Activated effector memory CD4-positive, alpha-beta T cell treated with Interleukin-2 at 50 U/mL for 16 hours (primary cell): ENCODE data around the gene C2orf49.
A peak's percentile ranks its signal among the peaks of the same experiment; 100 is the strongest.
"Not testable (repeated sequence)": the region's sequence is repeated elsewhere in the genome, so short reads cannot be mapped to it uniquely, and the experiment has no call there.

Experiments
- DNase-seq: peaks from one replicate; pipeline ENCODE4 v3.0.0-alpha.2; 2020

The C2orf49 gene

DNA sequence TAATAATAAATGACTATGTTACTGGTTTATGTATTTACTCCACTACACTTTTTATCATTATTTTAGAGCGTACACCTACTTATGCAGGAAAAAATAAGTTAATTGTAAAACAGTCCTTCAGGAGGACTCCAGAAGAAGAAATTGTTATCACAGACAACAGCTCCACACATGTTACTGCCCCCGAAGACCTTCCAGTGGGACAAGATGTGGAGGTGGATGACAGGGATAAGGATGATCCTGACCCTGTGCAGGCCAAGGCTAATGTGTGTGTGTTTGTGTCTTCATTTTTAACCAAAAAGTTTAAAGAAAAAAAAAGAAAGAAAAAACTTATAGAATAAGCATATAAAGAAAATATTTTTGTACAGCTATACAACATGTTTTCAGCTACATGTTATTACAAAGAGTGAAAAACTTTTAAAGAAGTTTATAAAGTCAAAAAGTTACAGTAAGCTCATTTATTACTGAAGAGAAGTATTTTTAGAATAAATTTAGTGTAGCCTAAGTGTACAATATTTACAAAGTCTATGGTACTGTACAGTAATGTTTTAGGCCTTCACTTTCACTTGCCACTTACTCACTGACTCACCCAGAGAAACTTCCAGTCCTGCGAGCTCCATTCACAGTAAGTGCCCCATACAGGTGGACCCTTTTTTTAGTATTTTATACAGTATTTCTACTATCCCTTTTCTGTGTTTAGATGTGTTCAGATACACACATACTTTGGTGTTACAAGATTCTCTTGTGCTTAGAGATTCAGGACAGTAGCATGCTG is 15.3 kb upstream of the C2orf49 start:
- no peak for DNase-seq

DNA sequence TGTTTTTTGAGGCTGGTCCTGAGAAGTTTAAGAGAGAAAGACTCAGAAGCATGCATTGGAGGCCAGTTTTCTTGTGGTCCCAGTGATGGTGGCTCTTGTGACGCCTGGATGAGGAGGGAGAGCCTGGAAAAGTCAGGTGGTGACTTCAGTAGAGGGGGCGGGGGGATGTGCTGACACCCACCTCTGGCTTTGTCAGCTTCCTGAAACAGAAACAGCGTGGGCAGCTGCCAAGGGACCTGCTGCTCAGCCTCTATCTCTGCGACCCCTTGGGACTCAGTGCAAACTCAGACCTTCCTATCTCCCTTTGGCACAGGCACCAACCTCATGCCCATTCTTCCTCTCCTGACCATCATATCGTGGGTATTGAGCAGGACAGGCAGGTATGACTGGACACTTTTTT is 14.2 kb upstream of the C2orf49 start:
- DNase-seq = no peak

DNA sequence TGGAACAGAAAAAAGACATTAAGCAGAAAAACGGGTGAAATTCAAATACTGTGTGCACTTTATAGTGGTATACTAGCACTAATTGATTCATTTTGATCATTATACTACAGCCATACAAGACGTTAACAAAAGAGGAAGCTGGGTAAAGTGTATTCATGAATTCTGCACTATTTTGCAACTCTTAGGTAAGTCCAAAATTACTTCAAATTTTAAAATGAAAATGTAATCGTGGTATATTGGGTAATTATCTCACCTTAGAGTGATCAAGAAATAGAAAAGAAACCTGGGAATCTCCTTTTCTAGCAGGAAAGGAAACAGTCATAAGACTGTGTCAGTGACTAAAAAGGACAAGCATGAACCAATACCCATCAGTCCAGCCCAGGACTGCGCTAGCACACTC is 13.2 kb upstream of the C2orf49 start:
- no peak for DNase-seq

- DNase-seq = no peak
These were observed 12.6 kb upstream of the C2orf49 start for GRCh38 chr2:105324732-105325131.

- no peak for DNase-seq
These were observed 11.9 kb upstream of the C2orf49 start for GRCh38 chr2:105325389-105325963.

- not testable (repeated sequence) for DNase-seq
These were observed 10.1 kb upstream of the C2orf49 start for GRCh38 chr2:105327271-105327670.

DNA sequence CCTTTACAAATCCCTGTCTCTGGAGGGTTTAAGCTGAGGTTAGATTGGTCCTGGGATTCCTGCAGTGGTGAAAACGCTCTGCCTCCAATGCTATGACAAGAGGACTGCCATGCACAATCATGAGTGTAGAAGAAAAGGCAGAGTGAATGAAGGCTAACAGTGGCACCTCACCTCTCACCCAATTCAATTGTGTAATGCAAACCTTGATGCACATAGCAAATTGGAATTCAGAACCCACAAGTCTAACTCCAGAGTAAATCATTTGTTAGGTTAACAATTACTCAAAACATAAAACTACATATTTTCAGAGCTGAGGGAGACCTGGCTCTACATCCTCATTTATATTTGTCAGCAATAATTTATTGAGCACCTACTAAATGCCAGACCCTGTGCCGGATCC is 9.7 kb upstream of the C2orf49 start:
- DNase-seq = no peak

DNA sequence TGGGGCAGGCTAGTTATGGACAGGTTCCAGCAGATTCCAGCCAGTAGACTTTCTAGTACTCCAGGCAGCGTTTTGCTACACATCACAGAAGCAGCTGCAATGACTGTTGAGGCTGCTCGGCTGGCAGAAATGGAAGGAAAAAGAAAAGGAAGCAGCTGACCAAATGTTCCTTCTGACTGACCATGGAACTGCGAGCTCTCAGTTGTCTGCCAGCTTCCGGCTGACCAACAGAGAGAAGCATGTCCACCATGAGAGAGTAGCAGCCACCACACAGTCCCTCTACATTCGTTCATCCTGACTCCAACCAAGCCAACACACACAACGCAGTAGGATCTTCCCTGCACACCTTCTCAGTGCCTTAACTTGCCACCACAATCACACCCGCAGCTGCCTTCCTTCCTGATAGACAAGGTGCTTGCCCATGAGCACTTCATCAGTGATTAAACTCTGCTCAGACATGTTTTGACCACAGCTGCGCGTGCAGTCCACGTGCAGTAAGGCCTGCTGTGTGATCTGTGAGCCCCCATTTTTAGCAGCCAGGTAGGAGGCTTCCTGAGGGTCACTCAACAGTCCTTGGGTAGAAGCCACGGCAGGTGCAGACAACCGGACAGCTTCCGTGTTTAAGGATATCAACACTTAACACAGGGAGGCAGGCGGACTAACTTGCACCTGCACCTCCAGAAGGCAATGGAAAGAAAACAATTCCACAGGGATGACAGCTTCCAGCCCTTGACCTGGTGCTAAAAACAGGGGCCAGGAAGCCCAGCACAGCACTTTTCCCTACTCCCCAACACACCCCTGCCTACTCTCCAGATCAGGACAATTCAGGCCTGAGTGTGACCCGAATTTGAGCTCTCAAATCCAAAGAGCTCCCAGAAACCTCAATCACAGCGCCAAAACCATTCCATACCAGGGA is 8.8 kb upstream of the C2orf49 start:
- DNase-seq = no peak

- no peak for DNase-seq
These were observed 8.2 kb upstream of the C2orf49 start for GRCh38 chr2:105329197-105329554.

DNA sequence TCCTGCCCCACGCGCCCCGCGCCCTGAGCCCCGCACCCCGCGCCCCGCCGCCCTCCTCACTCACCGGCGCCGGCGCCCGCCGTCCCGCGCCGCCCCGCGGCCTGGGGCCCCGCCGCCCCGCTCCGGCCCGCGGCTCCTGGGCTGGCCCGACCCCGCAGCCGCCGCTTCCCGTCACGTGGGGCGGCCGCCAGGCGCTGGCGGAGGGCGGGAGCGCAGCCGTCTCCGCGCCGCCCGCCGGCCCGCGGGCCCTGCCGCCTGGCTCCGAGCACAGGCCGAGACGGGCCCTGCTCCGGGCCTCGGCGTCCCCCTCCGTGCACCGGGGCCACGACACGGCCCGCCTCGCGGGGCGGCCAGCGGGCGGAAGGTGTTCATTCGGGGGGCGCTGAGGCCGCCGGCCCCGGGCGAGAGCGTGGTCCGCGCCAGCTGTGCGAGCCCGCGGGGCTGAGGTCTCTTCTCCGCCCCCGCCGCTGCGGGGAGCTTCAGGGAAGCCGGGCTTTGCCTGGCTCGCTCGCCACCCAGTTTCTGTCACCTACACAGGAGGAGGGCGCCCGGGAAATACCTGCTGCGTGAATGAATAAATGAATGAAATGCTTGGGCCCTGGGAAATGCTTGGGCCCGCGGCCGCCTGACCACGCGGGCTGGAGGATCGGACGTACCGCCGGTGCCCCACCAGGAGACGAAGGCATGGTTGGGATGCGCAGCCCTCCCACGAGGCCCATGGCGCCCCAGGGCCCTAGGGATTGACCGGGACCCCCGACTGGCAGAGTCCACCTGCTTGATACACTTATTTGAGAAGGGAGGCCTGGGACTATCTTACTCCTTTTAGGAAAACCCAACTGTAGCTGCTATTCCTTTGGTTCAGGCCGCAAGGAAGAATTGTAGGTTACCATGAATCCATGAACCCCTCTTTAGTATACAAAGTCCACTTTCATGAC is 7.5 kb upstream of the C2orf49 start, which contains the start of gene TGFBRAP1:
Gene TGFBRAP1 (minus strand): TSS at position 175 of the 935 bp plus-strand sequence. CDS start 21,434 bp downstream, outside the sequence.
- DNase-seq = peak; percentile 48

- no peak for DNase-seq
These were observed 6.5 kb upstream of the C2orf49 start for GRCh38 chr2:105330681-105331375.

- DNase-seq = no peak
These were observed 3.1 kb upstream of the C2orf49 start for GRCh38 chr2:105334211-105334610.

- DNase-seq = no peak
These were observed 1.9 kb upstream of the C2orf49 start for GRCh38 chr2:105335469-105335868.

DNA sequence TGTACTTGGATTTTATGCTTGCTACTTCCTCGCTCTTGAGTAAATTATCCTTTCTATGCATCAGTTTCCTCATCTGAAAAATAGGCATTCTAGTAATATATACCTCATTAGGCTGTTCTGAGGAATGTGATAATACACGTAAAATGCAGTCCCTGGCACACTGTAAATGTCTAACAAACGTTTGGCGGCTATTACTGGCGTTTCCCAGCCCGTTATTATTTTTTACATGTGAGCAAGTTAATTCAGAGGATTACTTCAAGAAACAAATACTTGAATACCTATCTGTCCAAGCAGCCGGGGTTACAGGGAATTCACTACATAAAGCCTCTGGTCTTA is 586 bp upstream of the C2orf49 start:
- no peak for DNase-seq

GRCh38 chr2:105338020-105338385 is 663 bp downstream of the C2orf49 start:
- DNase-seq = no peak

- DNase-seq = no peak
These were observed 2.1 kb downstream of the C2orf49 start for GRCh38 chr2:105339414-105339813.

DNA sequence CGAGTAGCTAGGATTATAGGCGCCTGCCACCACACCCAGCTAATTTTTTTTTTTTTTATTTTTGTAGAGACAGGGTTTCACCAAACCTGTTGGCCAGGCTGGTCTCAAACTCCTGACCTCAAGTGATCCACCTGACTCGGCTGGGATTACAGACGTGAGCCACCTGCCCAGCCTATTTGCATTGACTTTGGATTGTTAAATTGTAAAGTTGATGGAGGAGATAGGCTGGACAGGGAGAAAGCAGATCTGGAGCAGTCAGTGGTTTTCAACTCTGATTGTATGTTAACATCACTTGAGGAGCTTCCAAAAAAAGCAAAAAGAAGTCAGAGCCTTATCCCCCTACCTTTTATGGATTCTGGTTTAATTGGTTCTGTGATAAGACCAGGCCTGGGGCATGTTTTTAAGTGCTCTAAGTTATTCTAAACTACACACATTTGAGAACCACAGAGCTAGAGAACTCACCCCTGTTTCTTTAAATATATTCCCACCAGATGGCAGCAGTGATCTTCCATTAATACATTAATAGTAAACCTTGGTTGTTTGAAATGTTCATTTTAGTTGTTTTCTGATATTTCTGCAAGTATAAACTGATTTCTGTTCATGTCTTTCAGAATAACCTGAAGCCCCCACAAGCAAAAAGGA is 7.5 kb downstream of the C2orf49 start:
- DNase-seq = no peak

GRCh38 chr2:105357122-105357521 is 19.8 kb downstream of the C2orf49 start:
- no peak for DNase-seq

DNA sequence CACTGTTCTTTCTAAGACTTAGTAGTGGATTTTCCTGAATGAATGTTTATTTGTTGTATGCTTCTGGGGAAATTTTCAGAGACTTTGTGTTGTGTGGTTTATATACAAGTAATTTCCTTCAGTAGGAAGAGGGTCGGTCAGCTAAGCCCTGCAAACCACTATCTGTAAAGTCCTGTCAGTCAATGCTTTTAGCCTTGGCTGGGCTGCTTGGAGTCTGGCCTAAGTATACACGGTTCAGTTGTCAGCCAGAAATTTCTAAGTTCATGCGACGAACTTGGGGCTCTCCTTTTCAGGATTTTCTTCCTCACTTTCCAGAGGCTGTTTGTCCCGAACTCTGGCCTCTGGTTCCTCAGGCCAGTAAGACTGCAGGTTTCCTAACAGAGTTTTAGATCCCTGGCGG is 21.3 kb downstream of the C2orf49 start:
- no peak for DNase-seq

DNA sequence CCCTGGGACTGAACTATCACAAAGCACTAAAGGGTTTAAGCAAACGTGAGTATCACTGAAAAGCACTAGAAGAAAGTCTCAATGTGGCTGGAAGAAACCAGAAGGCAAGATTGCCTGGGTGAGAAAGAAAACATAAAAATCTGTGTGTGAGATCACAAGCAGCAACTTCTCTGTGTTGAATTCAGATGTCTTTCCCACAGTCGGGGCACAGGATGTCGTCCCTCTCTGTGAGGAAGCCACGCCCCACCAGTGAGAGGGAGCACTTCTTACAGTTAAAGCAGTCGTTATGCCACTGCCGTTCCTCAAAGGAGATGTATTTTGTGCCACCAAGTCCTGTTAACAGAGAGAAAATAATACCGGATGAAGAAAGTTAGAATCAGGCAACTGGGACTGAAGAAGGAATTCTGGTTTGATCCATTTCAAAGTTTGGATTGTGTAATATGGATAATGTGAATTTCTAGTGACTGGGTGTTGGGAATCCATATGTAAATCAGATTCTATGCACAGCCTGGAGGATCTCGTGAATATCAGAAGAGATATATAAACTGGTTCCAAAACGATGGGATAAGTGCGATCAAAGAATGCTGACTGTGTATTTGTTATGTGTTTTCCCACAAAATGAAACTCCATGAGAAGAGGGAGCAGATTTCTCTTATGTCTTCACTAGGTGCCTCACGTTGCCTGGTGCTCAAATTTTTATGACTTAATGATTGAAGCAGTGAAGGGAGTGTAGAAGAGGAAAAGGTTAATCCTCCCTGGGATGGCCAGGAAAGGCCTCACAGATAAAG is 24.0 kb downstream of the C2orf49 start:
- DNase-seq = no peak
